PFSK-1 (cell line): ENCODE results near the gene CD300A.

ENCODE experiments used
- FOXP2 ChIP-seq: optimal IDR thresholded peaks from 2 replicates; pipeline ENCODE3; 2011; ENCODE audit warnings: borderline replicate concordance, control low read depth, inconsistent platforms; ENCODE audit not compliant: insufficient read depth; ENCODE audit errors: extremely low read length, extremely low read depth
- POLR2AphosphoS5 ChIP-seq: IDR thresholded peaks from 2 replicates; pipeline ENCODE4 v1.6.1; 2012; ENCODE audit warnings: low read depth, mild to moderate bottlenecking, control low read depth, low read length, moderate library complexity
- REST ChIP-seq, 2 experiments: IDR thresholded peaks; 2 replicates each; pipeline versions ENCODE4 v1.6.1 to v1.8.0; 2011 to 2012; ENCODE audit warnings: low read depth in 2 of 2, low read length in 2 of 2, control low read depth in 1 of 2, inconsistent platforms in 1 of 2, mild to moderate bottlenecking in 1 of 2, moderate library complexity in 1 of 2; ENCODE audit not compliant: insufficient read depth in 1 of 2
- SIN3A ChIP-seq: IDR thresholded peaks from 2 replicates; pipeline ENCODE4 v1.6.1; 2012; ENCODE audit warnings: mild to moderate bottlenecking, low read length, moderate library complexity, borderline replicate concordance; ENCODE audit not compliant: insufficient read depth
- TAF1 ChIP-seq: IDR thresholded peaks from 2 replicates; pipeline ENCODE4 v1.6.1; 2012; ENCODE audit warnings: low read length, control low read depth, borderline replicate concordance; ENCODE audit not compliant: insufficient read depth

Gene CD300A

GRCh38 chr17:74520790-74521480, 54.5 kb downstream of the CD300A start:
- TF ChIP-seq REST (IDR thresholded peaks at IDR 0.05; ENCODE audit: insufficient read depth in 1 of 2, low read depth in 2 of 2, low read length in 2 of 2) (no peak), POLR2AphosphoS5 (no peak), TAF1 (no peak), SIN3A (no peak), FOXP2 (no peak)

- no peak for TF ChIP-seq POLR2AphosphoS5
Measured at GRCh38 chr17:74521701-74522201, 55.3 kb downstream of the CD300A start.

- TF ChIP-seq POLR2AphosphoS5 (no peak), REST (IDR thresholded peaks at IDR 0.05; ENCODE audit: insufficient read depth in 1 of 2, low read depth in 2 of 2, low read length in 2 of 2) (no peak), TAF1 (no peak), SIN3A (no peak), FOXP2 (no peak)
Measured at GRCh38 chr17:74522381-74523105, 56.1 kb downstream of the CD300A start.

- TF ChIP-seq SIN3A (no peak), POLR2AphosphoS5 (no peak), TAF1 (no peak), REST (IDR thresholded peaks at IDR 0.05; ENCODE audit: insufficient read depth in 1 of 2, low read depth in 2 of 2, low read length in 2 of 2) (no peak), FOXP2 (no peak)
Measured at GRCh38 chr17:74523308-74523707, 56.9 kb downstream of the CD300A start.

- TF ChIP-seq TAF1 (no peak), FOXP2 (no peak), SIN3A (no peak), REST (IDR thresholded peaks at IDR 0.05; ENCODE audit: insufficient read depth in 1 of 2, low read depth in 2 of 2, low read length in 2 of 2) (no peak), POLR2AphosphoS5 (no peak)
Measured at GRCh38 chr17:74524653-74525464, 58.4 kb downstream of the CD300A start.
